ENCODE data around the gene B3GNT8. TPM values are rescaled to one million over a fixed set of nuclear protein-coding genes. Genes with fewer than 3 reads are reported as not detected.

B3GNT8 gene
- total RNA-seq, 1 donor from 2014 or later, result 4.6 TPM

- no peaks in the 10 kb centered on the region for H3K9me3 Mint-ChIP-seq (ENCODE audit: low read depth)
- H3K27me3 Mint-ChIP-seq, result no peaks in the 10 kb centered on the region
- H3K4me1 Mint-ChIP-seq (ENCODE audit: low read depth), result peaks cover 20% of the 10 kb centered on the region
- no peaks in the 10 kb centered on the region for H3K36me3 Mint-ChIP-seq (ENCODE audit: insufficient read depth)
- H3K27ac Mint-ChIP-seq, result peak overlapping the region; percentile 87
- no peak overlapping the region for H3K4me3 Mint-ChIP-seq (ENCODE audit: low read depth)
- no peak for TF ChIP-seq CTCF (IDR thresholded peaks at IDR 0.05; ENCODE audit: unreplicated experiment)
- DNase-seq (ENCODE audit: low spot score, unreplicated experiment), result no peak
Measured at GRCh38 chr19:41401483-41401882, 25.7 kb downstream of the B3GNT8 start.

GRCh38 chr19:41399525-41399924 is 27.6 kb downstream of the B3GNT8 start:
- Mint-ChIP-seq H3K9me3 (ENCODE audit: low read depth) (no peaks in the 10 kb centered on the region), H3K27ac (no peak overlapping the region), H3K27me3 (no peaks in the 10 kb centered on the region), H3K4me1 (ENCODE audit: low read depth) (peaks cover 24% of the 10 kb centered on the region), H3K36me3 (ENCODE audit: insufficient read depth) (no peaks in the 10 kb centered on the region), H3K4me3 (ENCODE audit: low read depth) (peak overlapping the region; percentile 38)
- TF ChIP-seq CTCF (IDR thresholded peaks at IDR 0.05; ENCODE audit: unreplicated experiment), result no peak
- DNase-seq (ENCODE audit: low spot score, unreplicated experiment), result no peak

GRCh38 chr19:41399091-41399490 is 28.1 kb downstream of the B3GNT8 start:
- no peak for DNase-seq (ENCODE audit: low spot score, unreplicated experiment)
- H3K27me3 Mint-ChIP-seq, result no peaks in the 10 kb centered on the region
- peak overlapping the region; percentile 100 for H3K4me3 Mint-ChIP-seq (ENCODE audit: low read depth)
- no peak for TF ChIP-seq CTCF (IDR thresholded peaks at IDR 0.05; ENCODE audit: unreplicated experiment)
- no peaks in the 10 kb centered on the region for H3K9me3 Mint-ChIP-seq (ENCODE audit: low read depth)
- H3K4me1 Mint-ChIP-seq (ENCODE audit: low read depth), result peaks cover 24% of the 10 kb centered on the region
- no peaks in the 10 kb centered on the region for H3K36me3 Mint-ChIP-seq (ENCODE audit: insufficient read depth)
- H3K27ac Mint-ChIP-seq, result peak overlapping the region; percentile 100

- Mint-ChIP-seq H3K27me3 (no peaks in the 10 kb centered on the region), H3K9me3 (ENCODE audit: low read depth) (no peaks in the 10 kb centered on the region), H3K4me1 (ENCODE audit: low read depth) (peaks cover 24% of the 10 kb centered on the region), H3K27ac (peak overlapping the region; percentile 100), H3K4me3 (ENCODE audit: low read depth) (peak overlapping the region; percentile 100), H3K36me3 (ENCODE audit: insufficient read depth) (no peaks in the 10 kb centered on the region)
- TF ChIP-seq CTCF (IDR thresholded peaks at IDR 0.05; ENCODE audit: unreplicated experiment), result no peak
- DNase-seq (ENCODE audit: low spot score, unreplicated experiment), result no peak
Measured at GRCh38 chr19:41398598-41398997, 28.6 kb downstream of the B3GNT8 start.

GRCh38 chr19:41398050-41398418 is 29.1 kb downstream of the B3GNT8 start:
- H3K27ac Mint-ChIP-seq, result peak overlapping the region; percentile 100
- no peak for TF ChIP-seq CTCF (IDR thresholded peaks at IDR 0.05; ENCODE audit: unreplicated experiment)
- peak overlapping the region; percentile 100 for H3K4me3 Mint-ChIP-seq (ENCODE audit: low read depth)
- no peaks in the 10 kb centered on the region for H3K27me3 Mint-ChIP-seq
- H3K9me3 Mint-ChIP-seq (ENCODE audit: low read depth), result no peaks in the 10 kb centered on the region
- H3K36me3 Mint-ChIP-seq (ENCODE audit: insufficient read depth), result no peaks in the 10 kb centered on the region
- no peak for DNase-seq (ENCODE audit: low spot score, unreplicated experiment)
- H3K4me1 Mint-ChIP-seq (ENCODE audit: low read depth), result peaks cover 24% of the 10 kb centered on the region

Measured in progenitor cell of endocrine pancreas (in vitro differentiated cells).